ENCODE results near the gene MFSD12.
"Not testable (repeated sequence)": the region's sequence is repeated elsewhere in the genome, so short reads cannot be mapped to it uniquely, and the experiment has no call there.

MFSD12 gene

DNA sequence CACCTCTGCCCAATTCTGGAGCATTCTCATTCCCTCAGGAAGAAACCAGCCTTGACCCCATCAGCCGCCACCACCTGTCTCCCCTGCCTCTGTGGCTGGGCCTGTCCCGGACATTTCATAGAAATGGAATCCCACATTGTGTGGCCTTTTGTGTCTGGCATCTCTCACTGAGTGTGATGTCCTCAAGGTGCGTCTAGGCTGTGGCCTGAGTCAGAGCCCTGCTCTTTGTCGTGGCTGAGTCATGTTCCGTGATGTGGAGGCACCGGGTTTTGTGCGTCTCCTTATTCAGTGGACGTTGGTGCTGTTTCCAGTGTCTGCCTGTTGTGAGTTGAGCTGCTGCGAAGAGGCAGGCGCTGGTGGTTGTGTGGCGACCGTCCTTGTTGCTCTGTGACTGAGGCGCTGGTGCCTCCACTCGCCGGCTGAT lies 47.8 kb downstream of the MFSD12 start:
- no peak overlapping the region for H2BK120ac ChIP-seq (ENCODE audit: low read depth, low read length)
- peaks cover 5% of the 10 kb centered on the region for H3K79me1 ChIP-seq (replicated peaks; ENCODE audit: low read length, poor library complexity, severe bottlenecking)
- no peak overlapping the region for H2BK12ac ChIP-seq (ENCODE audit: low read length in 2 of 2)
- H3K4ac ChIP-seq (ENCODE audit: low read depth in 1 of 2, low read length in 2 of 2): no peak overlapping the region
- 63% methylated on average over 15 of the region's 15 CpGs for WGBS
- no peak overlapping the region for H4K91ac ChIP-seq (ENCODE audit: low read length)
- H3K36me3 ChIP-seq (ENCODE audit: control insufficient read depth in 1 of 2, insufficient read depth in 2 of 2, low read depth in 1 of 2, low read length in 2 of 2): peaks cover 19 to 57% of the 10 kb centered on the region in 2 experiments
- no peak overlapping the region for H4K8ac ChIP-seq (ENCODE audit: low read length)
- H3K9me3 ChIP-seq (ENCODE audit: control insufficient read depth, low read length): no peaks in the 10 kb centered on the region
- no peak overlapping the region for H2AK5ac ChIP-seq (ENCODE audit: low read length, severe bottlenecking)
- H2BK15ac ChIP-seq (ENCODE audit: low read depth, poor library complexity, severe bottlenecking): no peak overlapping the region
- no peak overlapping the region for H3K4me2 ChIP-seq (ENCODE audit: low read length, poor library complexity, severe bottlenecking)
- peak; percentile 80 for DNase-seq
- H3K4me3 ChIP-seq (ENCODE audit: insufficient read depth in 1 of 2, low read depth in 1 of 2, low read length in 2 of 2): no peak overlapping the region
- H3K27me3 ChIP-seq (ENCODE audit: control insufficient read depth in 1 of 2, insufficient read depth in 1 of 2, low read length in 2 of 2): no peaks in the 10 kb centered on the region
- H2AFZ ChIP-seq (ENCODE audit: low read depth, low read length): no peak overlapping the region
- H3K27ac ChIP-seq (ENCODE audit: low read length, poor library complexity, severe bottlenecking): no peak overlapping the region
- H3K9ac ChIP-seq (ENCODE audit: low read length): no peak overlapping the region
- no peak overlapping the region for H3K14ac ChIP-seq (ENCODE audit: low read length in 2 of 2)
- H3K23ac ChIP-seq (ENCODE audit: low read length in 2 of 2): no peak overlapping the region
- H3K18ac ChIP-seq (ENCODE audit: low read depth in 1 of 2, low read length in 2 of 2): no peak overlapping the region
- peaks cover 58% of the 10 kb centered on the region for H3K4me1 ChIP-seq (ENCODE audit: control insufficient read depth, insufficient read depth, low read depth, low read length)
- H2BK5ac ChIP-seq (ENCODE audit: low read depth, low read length, poor library complexity, severe bottlenecking): no peak overlapping the region

DNA sequence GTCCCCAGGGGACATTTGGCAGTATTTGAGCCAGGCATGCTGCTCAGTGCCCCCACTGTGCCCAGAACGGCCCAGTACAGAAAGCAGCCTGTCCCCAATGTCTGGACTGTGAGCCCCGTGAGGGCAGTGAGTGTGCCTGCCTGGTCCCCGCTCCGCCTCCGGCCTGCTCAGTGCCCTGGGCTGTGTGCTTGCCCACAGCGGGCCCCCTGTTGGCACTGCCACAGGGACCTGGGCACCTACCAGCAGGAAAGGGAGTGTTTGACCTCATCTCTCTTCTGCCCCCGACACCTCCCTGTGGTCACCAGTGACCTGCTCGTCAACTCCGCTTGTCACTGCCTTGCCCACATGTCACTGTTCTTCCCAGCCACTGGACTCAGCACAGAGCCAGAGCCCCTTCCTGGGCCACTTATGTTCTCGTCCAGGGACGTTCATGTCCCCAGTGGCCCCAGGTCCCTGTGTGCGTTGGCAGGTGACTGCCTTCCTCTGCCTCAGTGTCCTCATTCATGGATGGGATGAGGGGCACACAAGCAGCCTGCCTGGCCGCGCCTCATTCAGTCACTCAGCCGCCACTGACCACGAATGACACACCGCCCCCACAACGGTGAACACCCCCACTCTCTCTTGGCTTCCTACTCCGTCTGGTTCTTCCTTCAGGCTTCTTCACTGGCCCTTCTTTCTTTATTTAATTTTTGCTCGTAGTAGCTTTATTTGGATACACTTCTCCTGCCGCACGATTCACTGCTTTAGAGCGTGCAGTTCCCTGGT lies 48.4 kb downstream of the MFSD12 start:
- no peak overlapping the region for H3K18ac ChIP-seq (ENCODE audit: low read depth in 1 of 2, low read length in 2 of 2)

DNA sequence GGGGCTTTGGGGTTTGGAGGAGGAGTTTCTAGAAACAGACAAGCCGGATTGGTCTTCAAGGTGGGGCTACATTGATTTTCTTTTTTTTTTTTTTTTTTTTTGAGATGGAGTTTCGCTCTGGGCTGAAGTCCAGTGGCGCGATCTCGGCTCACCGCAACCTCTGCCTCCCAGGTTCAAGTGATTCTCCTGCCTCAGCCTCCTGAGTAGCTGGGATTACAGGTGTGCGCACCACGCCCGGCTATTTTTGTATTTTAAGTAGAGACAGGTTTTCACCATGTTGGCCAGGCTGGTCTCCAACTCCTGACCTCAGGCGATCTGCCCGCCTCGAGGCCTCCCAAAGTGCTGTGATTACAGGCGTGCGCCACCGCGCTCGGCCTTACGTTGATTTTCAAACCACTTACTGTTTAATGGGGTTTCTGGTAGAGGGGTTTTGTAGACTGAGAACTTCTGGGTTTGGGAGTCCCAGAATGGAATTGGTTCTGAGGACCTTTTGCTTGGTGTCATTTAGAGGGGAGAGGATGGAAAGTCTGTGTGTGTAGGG lies 49.2 kb downstream of the MFSD12 start:
- H4K91ac ChIP-seq (ENCODE audit: low read length); H3K18ac ChIP-seq (ENCODE audit: low read depth in 1 of 2, low read length in 2 of 2); H2BK15ac ChIP-seq (ENCODE audit: low read depth, poor library complexity, severe bottlenecking); H3K9me3 ChIP-seq (ENCODE audit: control insufficient read depth, low read length); H2BK5ac ChIP-seq (ENCODE audit: low read depth, low read length, poor library complexity, severe bottlenecking); H3K4me2 ChIP-seq (ENCODE audit: low read length, poor library complexity, severe bottlenecking); H3K27me3 ChIP-seq (ENCODE audit: control insufficient read depth in 1 of 2, insufficient read depth in 1 of 2, low read length in 2 of 2); H2AFZ ChIP-seq (ENCODE audit: low read depth, low read length); H3K4ac ChIP-seq (ENCODE audit: low read depth in 1 of 2, low read length in 2 of 2); H3K9ac ChIP-seq (ENCODE audit: low read length); H3K27ac ChIP-seq (ENCODE audit: low read length, poor library complexity, severe bottlenecking); H2BK120ac ChIP-seq (ENCODE audit: low read depth, low read length); H2BK12ac ChIP-seq (ENCODE audit: low read length in 2 of 2); H4K8ac ChIP-seq (ENCODE audit: low read length); H3K79me1 ChIP-seq (replicated peaks; ENCODE audit: low read length, poor library complexity, severe bottlenecking); H3K4me3 ChIP-seq (ENCODE audit: insufficient read depth in 1 of 2, low read depth in 1 of 2, low read length in 2 of 2); DNase-seq; H3K23ac ChIP-seq (ENCODE audit: low read length in 2 of 2); H3K14ac ChIP-seq (ENCODE audit: low read length in 2 of 2); H2AK5ac ChIP-seq (ENCODE audit: low read length, severe bottlenecking): not testable (repeated sequence)
- H3K4me1 ChIP-seq (ENCODE audit: control insufficient read depth, insufficient read depth, low read depth, low read length): peaks cover 46% of the 10 kb centered on the region
- H3K36me3 ChIP-seq (ENCODE audit: control insufficient read depth in 1 of 2, insufficient read depth in 2 of 2, low read depth in 1 of 2, low read length in 2 of 2): peaks cover 19 to 45% of the 10 kb centered on the region in 2 experiments
- WGBS: 92% methylated on average over 18 of the region's 18 CpGs

More for the DNA sequence above, 48.4 kb downstream of the MFSD12 start:
- Histone ChIP-seq H2AFZ (ENCODE audit: low read depth, low read length) (no peak overlapping the region), H3K27me3 (ENCODE audit: control insufficient read depth in 1 of 2, insufficient read depth in 1 of 2, low read length in 2 of 2) (no peaks in the 10 kb centered on the region), H4K91ac (ENCODE audit: low read length) (peak overlapping the region; percentile 65), H3K23ac (ENCODE audit: low read length in 2 of 2) (no peak overlapping the region), H2BK5ac (ENCODE audit: low read depth, low read length, poor library complexity, severe bottlenecking) (no peak overlapping the region), H3K79me1 (replicated peaks; ENCODE audit: low read length, poor library complexity, severe bottlenecking) (peaks cover 3% of the 10 kb centered on the region), H3K4ac (ENCODE audit: low read depth in 1 of 2, low read length in 2 of 2) (no peak overlapping the region), H3K36me3 (ENCODE audit: control insufficient read depth in 1 of 2, insufficient read depth in 2 of 2, low read depth in 1 of 2, low read length in 2 of 2) (peaks cover 19 to 50% of the 10 kb centered on the region in 2 experiments), H3K27ac (ENCODE audit: low read length, poor library complexity, severe bottlenecking) (no peak overlapping the region), H2BK12ac (ENCODE audit: low read length in 2 of 2) (no peak overlapping the region), H2AK5ac (ENCODE audit: low read length, severe bottlenecking) (no peak overlapping the region), H3K4me1 (ENCODE audit: control insufficient read depth, insufficient read depth, low read depth, low read length) (peaks cover 52% of the 10 kb centered on the region), H2BK120ac (ENCODE audit: low read depth, low read length) (no peak overlapping the region), H2BK15ac (ENCODE audit: low read depth, poor library complexity, severe bottlenecking) (no peak overlapping the region), H3K9ac (ENCODE audit: low read length) (no peak overlapping the region), H3K14ac (ENCODE audit: low read length in 2 of 2) (no peak overlapping the region), H4K8ac (ENCODE audit: low read length) (no peak overlapping the region), H3K4me2 (ENCODE audit: low read length, poor library complexity, severe bottlenecking) (no peak overlapping the region), H3K9me3 (ENCODE audit: control insufficient read depth, low read length) (no peaks in the 10 kb centered on the region), H3K4me3 (ENCODE audit: insufficient read depth in 1 of 2, low read depth in 1 of 2, low read length in 2 of 2) (no peak overlapping the region)
- WGBS: 92% methylated on average over 23 of the region's 23 CpGs
- no peak for DNase-seq

DNA sequence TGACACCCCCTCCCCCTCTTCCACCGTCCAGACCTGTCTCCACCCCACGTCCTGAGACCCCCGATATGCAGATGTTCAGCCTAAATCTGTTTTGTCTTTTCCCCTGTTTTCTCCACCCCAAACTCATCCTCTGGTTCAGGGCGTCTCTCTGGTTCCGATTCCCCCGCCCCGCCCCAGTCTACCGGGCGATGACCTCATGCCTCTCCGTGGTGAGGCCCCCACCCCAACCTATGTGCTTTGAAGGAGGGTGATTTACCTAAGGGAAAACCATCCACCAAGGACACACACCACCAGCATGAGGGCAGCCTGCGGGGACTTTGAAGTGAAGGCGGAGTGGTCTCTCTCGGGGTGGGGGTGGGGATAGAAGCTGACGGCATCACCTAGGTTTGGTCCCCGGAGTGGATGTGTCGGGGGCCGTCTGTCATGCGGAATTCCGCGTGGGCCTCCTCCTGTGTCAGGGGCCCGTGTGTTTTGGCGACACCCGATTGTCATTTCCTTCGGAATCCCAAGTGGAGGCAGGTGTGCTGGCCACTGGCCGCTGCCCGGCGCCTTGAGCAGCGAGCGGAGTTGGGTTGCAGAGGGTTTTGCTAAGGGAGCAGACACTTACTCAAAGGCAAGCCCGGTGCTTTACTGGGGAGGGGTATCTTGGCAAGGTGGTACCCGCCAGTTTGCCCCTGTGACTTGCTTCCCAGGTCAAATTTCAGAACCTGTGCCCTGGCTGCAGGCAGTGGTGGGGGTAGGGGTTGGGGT lies 49.8 kb downstream of the MFSD12 start:
- Histone ChIP-seq H3K4me3 (ENCODE audit: insufficient read depth in 1 of 2, low read depth in 1 of 2, low read length in 2 of 2) (peak overlapping the region; percentile 92 to 96), H3K23ac (ENCODE audit: low read length in 2 of 2) (peak overlapping the region; percentile 37 to 61), H3K18ac (ENCODE audit: low read depth in 1 of 2, low read length in 2 of 2) (no peak overlapping the region), H4K91ac (ENCODE audit: low read length) (no peak overlapping the region), H3K36me3 (ENCODE audit: control insufficient read depth in 1 of 2, insufficient read depth in 2 of 2, low read depth in 1 of 2, low read length in 2 of 2) (peaks cover 19 to 38% of the 10 kb centered on the region in 2 experiments), H2AK5ac (ENCODE audit: low read length, severe bottlenecking) (peak overlapping the region; percentile 29), H3K79me1 (replicated peaks; ENCODE audit: low read length, poor library complexity, severe bottlenecking) (peaks cover 3% of the 10 kb centered on the region), H3K9ac (ENCODE audit: low read length) (peak overlapping the region; percentile 91), H2AFZ (ENCODE audit: low read depth, low read length) (no peak overlapping the region), H2BK15ac (ENCODE audit: low read depth, poor library complexity, severe bottlenecking) (no peak overlapping the region), H2BK120ac (ENCODE audit: low read depth, low read length) (no peak overlapping the region), H3K14ac (ENCODE audit: low read length in 2 of 2) (peak overlapping the region in 1 of 2 experiments; percentile 90), H3K9me3 (ENCODE audit: control insufficient read depth, low read length) (no peaks in the 10 kb centered on the region), H3K4me2 (ENCODE audit: low read length, poor library complexity, severe bottlenecking) (peak overlapping the region; percentile 87), H3K27ac (ENCODE audit: low read length, poor library complexity, severe bottlenecking) (peak overlapping the region; percentile 24), H3K27me3 (ENCODE audit: control insufficient read depth in 1 of 2, insufficient read depth in 1 of 2, low read length in 2 of 2) (no peaks in the 10 kb centered on the region), H3K4ac (ENCODE audit: low read depth in 1 of 2, low read length in 2 of 2) (peak overlapping the region in 1 of 2 experiments; percentile 79), H4K8ac (ENCODE audit: low read length) (peak overlapping the region; percentile 48), H2BK12ac (ENCODE audit: low read length in 2 of 2) (no peak overlapping the region), H2BK5ac (ENCODE audit: low read depth, low read length, poor library complexity, severe bottlenecking) (no peak overlapping the region), H3K4me1 (ENCODE audit: control insufficient read depth, insufficient read depth, low read depth, low read length) (peaks cover 44% of the 10 kb centered on the region)
- 26% methylated on average over 22 of the region's 31 CpGs for WGBS
- DNase-seq: peak; percentile 40
